ENCODE data around the gene MAGI1.

Gene MAGI1

DNA sequence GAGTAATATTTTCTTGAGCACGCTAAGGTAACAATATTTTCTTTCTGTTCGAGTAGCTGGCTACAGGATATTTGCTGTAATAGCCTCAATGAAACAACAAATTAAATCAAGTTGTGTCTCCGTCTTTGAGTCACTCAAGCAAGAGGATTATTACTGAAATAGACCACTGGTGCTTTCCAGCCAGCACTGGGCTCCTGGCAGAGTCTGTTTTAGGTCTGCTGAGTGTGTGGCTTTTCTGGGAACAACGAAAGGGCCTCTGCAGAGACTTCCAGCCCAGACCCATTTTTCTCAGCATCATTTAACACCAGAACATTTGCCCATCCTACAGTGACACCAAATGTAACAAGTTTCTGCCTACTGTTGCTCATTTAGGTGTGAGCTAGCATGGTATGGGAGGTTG, 652.9 kb downstream of the MAGI1 start:
- no peak overlapping the region for H3K27ac ChIP-seq
- no peak for TF ChIP-seq ZFX (IDR thresholded peaks at IDR 0.05)
- TF ChIP-seq, protein P1, sequence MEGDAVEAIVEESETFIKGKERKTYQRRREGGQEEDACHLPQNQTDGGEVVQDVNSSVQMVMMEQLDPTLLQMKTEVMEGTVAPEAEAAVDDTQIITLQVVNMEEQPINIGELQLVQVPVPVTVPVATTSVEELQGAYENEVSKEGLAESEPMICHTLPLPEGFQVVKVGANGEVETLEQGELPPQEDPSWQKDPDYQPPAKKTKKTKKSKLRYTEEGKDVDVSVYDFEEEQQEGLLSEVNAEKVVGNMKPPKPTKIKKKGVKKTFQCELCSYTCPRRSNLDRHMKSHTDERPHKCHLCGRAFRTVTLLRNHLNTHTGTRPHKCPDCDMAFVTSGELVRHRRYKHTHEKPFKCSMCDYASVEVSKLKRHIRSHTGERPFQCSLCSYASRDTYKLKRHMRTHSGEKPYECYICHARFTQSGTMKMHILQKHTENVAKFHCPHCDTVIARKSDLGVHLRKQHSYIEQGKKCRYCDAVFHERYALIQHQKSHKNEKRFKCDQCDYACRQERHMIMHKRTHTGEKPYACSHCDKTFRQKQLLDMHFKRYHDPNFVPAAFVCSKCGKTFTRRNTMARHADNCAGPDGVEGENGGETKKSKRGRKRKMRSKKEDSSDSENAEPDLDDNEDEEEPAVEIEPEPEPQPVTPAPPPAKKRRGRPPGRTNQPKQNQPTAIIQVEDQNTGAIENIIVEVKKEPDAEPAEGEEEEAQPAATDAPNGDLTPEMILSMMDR (conservative IDR thresholded peaks at IDR 0.05), result no peak

DNA sequence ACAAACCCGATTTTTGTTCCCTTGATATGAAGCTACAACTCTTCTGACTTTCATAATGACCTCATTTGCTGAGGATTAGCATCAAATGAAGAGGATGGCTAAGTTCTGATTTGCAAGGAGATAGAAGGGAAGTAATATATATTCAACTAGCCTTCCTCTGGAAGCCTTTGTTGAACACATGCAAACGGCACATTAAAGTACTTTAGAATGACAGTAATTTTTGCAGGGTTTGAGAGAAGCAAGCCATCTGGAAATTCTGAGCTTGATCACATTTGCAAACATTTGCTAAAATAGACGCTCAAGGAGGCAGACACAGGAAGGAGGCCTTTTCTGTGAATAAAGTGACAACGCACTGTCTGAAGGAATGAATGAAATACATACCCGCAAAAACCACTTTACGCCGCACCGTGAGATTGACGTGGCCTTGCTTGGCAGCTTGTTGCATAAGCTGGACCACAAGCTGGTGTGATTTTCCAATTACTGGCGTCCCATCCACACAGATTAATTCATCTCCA, 657.2 kb downstream of the MAGI1 start:
- no peak overlapping the region for H3K27ac ChIP-seq
- TF ChIP-seq, protein P1 (conservative IDR thresholded peaks at IDR 0.05), result no peak

DNA sequence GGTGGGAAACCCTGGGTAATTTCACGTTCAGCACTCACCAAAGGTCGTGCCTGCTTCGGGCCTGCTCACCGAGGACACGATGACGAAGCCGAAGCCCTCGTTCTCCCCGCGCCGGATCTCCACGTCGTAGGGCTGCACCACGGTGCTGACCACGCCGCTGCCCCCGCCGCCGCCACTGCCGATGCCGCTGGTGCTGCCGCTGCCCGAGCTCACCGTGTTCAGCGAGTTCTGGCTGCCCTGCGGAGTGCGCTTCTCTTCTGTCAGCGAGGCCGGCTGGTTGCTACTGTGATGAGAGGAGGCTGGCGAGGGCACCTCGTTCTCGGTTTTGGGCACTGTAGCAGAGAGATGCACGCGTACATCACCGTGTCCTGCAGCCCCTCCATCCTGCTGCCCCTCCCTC, 659.5 kb downstream of the MAGI1 start:
- no peak for TF ChIP-seq ZFX (IDR thresholded peaks at IDR 0.05)
- TF ChIP-seq, protein P1 (conservative IDR thresholded peaks at IDR 0.05), result no peak
- H3K27ac ChIP-seq, result no peak overlapping the region

DNA sequence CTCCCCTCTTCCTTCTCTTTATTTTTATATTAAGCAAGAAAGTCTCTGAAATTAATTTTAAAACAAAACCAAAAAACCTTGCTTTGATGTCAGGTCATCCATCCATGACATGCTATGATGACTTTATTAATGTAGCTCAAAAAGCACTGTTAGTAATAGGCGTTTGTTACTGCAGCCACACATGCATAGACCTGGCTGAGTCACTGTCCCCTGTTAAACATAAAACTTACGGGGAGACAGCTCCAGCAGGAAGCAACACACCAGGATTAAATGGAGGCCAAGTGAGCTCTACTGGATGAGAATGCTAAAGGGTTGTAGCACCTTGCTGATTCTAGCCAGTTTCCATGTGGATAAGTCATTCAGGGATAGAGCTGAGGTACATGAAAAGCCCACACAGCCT, 661.1 kb downstream of the MAGI1 start:
- TF ChIP-seq, protein P1 (conservative IDR thresholded peaks at IDR 0.05), result no peak
- H3K27ac ChIP-seq, result no peak overlapping the region

DNA sequence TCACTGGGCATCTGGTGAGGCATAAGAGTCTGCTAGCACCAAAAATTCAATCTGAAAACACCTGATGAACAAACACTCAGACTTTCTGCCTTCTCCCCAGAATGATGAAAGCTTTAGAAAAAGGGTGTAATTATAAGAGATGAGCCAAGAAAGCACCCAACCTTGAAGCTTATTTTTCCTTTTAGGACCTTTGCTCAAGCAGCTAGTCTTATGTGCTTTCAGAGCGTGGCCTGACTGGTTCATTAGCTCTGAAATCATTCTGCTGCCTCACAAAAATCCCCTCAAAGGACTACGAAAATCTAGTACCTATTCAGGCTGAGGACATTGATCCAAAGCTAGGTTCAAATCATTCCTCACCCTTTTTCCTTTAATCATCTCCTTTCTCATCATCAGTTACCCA, 662.3 kb downstream of the MAGI1 start:
- no peak overlapping the region for H3K27ac ChIP-seq
- no peak for TF ChIP-seq ZFX (IDR thresholded peaks at IDR 0.05)
- TF ChIP-seq, protein P1 (conservative IDR thresholded peaks at IDR 0.05), result no peak

DNA sequence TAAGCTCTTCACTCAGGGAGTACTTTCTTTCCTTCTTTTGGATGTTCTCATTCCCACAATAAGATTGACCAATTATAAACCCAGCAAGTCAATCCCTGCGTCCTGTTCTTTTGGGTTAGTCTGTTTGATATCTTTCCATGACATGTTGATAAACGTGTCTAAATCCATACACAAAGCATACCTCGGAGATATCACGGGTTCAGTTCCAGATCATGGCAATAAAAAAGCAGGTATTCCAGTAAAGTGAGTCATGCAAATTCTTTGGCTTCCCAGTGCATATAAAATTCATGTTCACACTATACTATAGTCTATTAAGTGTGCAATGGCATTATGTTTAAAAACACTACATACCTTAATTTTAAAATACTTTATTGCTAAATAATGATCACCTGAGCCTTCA, 667.7 kb downstream of the MAGI1 start:
- H3K27ac ChIP-seq, result no peak overlapping the region
- TF ChIP-seq, protein P1 (conservative IDR thresholded peaks at IDR 0.05), result no peak
- TF ChIP-seq ZFX (IDR thresholded peaks at IDR 0.05), result no peak

DNA sequence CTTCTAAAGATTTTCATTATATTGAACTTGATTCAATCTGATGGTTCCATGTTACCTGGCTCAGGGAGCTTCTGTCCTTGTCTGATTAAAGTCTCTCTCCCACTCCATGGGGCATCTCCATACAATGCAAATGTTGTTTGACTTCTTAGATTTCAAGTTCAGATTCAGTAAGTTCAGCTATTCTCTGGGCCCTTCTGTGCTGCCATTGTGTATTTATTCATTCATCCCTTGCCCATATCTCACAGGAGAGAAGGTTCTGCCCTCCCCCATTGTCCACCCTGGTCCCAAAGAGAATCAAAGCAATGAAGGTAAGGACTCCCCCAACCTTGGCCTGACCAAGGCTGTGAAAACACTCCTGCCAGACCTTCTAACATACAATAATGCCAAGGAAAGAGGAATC, 669.9 kb downstream of the MAGI1 start:
- no peak for TF ChIP-seq ZFX (IDR thresholded peaks at IDR 0.05)
- TF ChIP-seq, protein P1 (conservative IDR thresholded peaks at IDR 0.05), result no peak
- H3K27ac ChIP-seq, result no peak overlapping the region

Data from C4-2B (cell line).